ENCODE measurements around the gene PRICKLE2. TPM values are rescaled to one million over a fixed set of nuclear protein-coding genes. Genes with fewer than 3 reads are reported as not detected.

PRICKLE2 gene
- total RNA-seq, 4 donors from 2014 or later, result 77.3 to 109 (median 96.7) TPM

- Histone ChIP-seq H3K4me3 (no peak overlapping the region), H3K9me3 (no peaks in the 10 kb centered on the region), H3K36me3 (peaks cover 0 to 53% of the 10 kb centered on the region in 2 donors), H3K27ac (no peak overlapping the region), H3K27me3 (no peaks in the 10 kb centered on the region), H3K4me1 (peaks cover 12 to 93% (median 15%) of the 10 kb centered on the region in 3 donors)
- ATAC-seq, result no peak
- WGBS, 2 donors (ENCODE audit: low coverage in 1 of 2), result 81 to 100% methylated on average over 2 to 6 of the region's 8 CpGs
- no peak for TF ChIP-seq EP300 (IDR thresholded peaks at IDR 0.05)
- no peak for TF ChIP-seq POLR2A (IDR thresholded peaks at IDR 0.05)
- no peak for TF ChIP-seq CTCF (IDR thresholded peaks at IDR 0.05)
- TF ChIP-seq POLR2AphosphoS5 (IDR thresholded peaks at IDR 0.05), result no peak
These were observed 65.1 kb downstream of the PRICKLE2 start for GRCh38 chr3:64160000-64160695.

GRCh38 chr3:64158334-64158733, 66.9 kb downstream of the PRICKLE2 start:
- WGBS, 2 donors (ENCODE audit: low coverage in 1 of 2), result 39 to 61% methylated on average over 3 of the region's 3 CpGs
- Histone ChIP-seq H3K36me3 (peaks cover 0 to 60% of the 10 kb centered on the region in 2 donors), H3K9me3 (no peaks in the 10 kb centered on the region), H3K4me3 (no peak overlapping the region), H3K27me3 (no peaks in the 10 kb centered on the region), H3K27ac (peak overlapping the region in 3 of 4 donors; percentile 50 to 57 (median 54)), H3K4me1 (peaks cover 7 to 76% (median 12%) of the 10 kb centered on the region in 3 donors)
- TF ChIP-seq EP300 (IDR thresholded peaks at IDR 0.05), result no peak
- ATAC-seq, result no peak

- no peaks in the 10 kb centered on the region for H3K27me3 ChIP-seq
- 88 to 90% methylated on average over 10 to 14 of the region's 17 CpGs for WGBS, 2 donors (ENCODE audit: low coverage in 1 of 2)
- peak overlapping the region in 3 of 4 donors; percentile 48 to 57 (median 54) for H3K27ac ChIP-seq
- no peak for ATAC-seq
- no peak overlapping the region for H3K4me3 ChIP-seq
- H3K9me3 ChIP-seq, result no peaks in the 10 kb centered on the region
- peaks cover 0 to 70% of the 10 kb centered on the region in 2 donors for H3K36me3 ChIP-seq
- no peak for TF ChIP-seq POLR2AphosphoS5 (IDR thresholded peaks at IDR 0.05)
- no peak for TF ChIP-seq CTCF (IDR thresholded peaks at IDR 0.05)
- TF ChIP-seq EP300 (IDR thresholded peaks at IDR 0.05), result no peak
- TF ChIP-seq POLR2A (IDR thresholded peaks at IDR 0.05), result no peak
- H3K4me1 ChIP-seq, result peaks cover 3 to 71% (median 6%) of the 10 kb centered on the region in 3 donors
These were observed 67.9 kb downstream of the PRICKLE2 start for GRCh38 chr3:64157150-64158035.

- WGBS, 2 donors (ENCODE audit: low coverage in 1 of 2), result 36 to 48% methylated on average over 3 of the region's 3 CpGs
- H3K9me3 ChIP-seq, result peaks cover 0 to 6% (median 0%) of the 10 kb centered on the region in 3 donors
- H3K4me1 ChIP-seq, result peaks cover 10 to 71% (median 15%) of the 10 kb centered on the region in 3 donors
- no peak for ATAC-seq
- peaks cover 0 to 79% of the 10 kb centered on the region in 2 donors for H3K36me3 ChIP-seq
- no peak for TF ChIP-seq POLR2A (IDR thresholded peaks at IDR 0.05)
- no peak for TF ChIP-seq POLR2AphosphoS5 (IDR thresholded peaks at IDR 0.05)
- TF ChIP-seq EP300 (IDR thresholded peaks at IDR 0.05), result no peak
- no peak for TF ChIP-seq CTCF (IDR thresholded peaks at IDR 0.05)
- no peak overlapping the region for H3K4me3 ChIP-seq
- H3K27me3 ChIP-seq, result no peaks in the 10 kb centered on the region
- H3K27ac ChIP-seq, result peak overlapping the region in 2 of 4 donors; percentile 15 to 48
These were observed 69.9 kb downstream of the PRICKLE2 start for GRCh38 chr3:64155328-64155727.

GRCh38 chr3:64152676-64153466, 72.4 kb downstream of the PRICKLE2 start:
- no peak for ATAC-seq
- TF ChIP-seq POLR2AphosphoS5 (IDR thresholded peaks at IDR 0.05), result no peak
- TF ChIP-seq EP300 (IDR thresholded peaks at IDR 0.05), result no peak
- no peak for TF ChIP-seq CTCF (IDR thresholded peaks at IDR 0.05)
- TF ChIP-seq POLR2A (IDR thresholded peaks at IDR 0.05), result no peak
- WGBS, 2 donors (ENCODE audit: low coverage in 1 of 2), result 86 to 88% methylated on average over 4 to 6 of the region's 9 CpGs
- peaks cover 0 to 56% of the 10 kb centered on the region in 2 donors for H3K36me3 ChIP-seq
- peaks cover 16 to 68% (median 26%) of the 10 kb centered on the region in 3 donors for H3K4me1 ChIP-seq
- H3K4me3 ChIP-seq, result no peak overlapping the region
- H3K27me3 ChIP-seq, result no peaks in the 10 kb centered on the region
- peak overlapping the region in 3 of 4 donors; percentile 87 to 88 (median 87) for H3K27ac ChIP-seq
- peaks cover 0 to 6% (median 0%) of the 10 kb centered on the region in 3 donors for H3K9me3 ChIP-seq

All from gastroesophageal sphincter (tissue), 4 donors.